GM18499 (cell line): Measurements from ENCODE around the gene RAE1.
"Not testable (repeated sequence)": the region's sequence is repeated elsewhere in the genome, so short reads cannot be mapped to it uniquely, and the experiment has no call there.

ENCODE experiments used
- ATAC-seq: cut with Tn5 transposase; IDR thresholded peaks from one replicate; pipeline ENCODE4 v1.9.1; 2021; ENCODE audit warnings: moderate number of reproducible peaks; ENCODE audit not compliant: insufficient read depth, unreplicated experiment

RAE1 gene

GRCh38 chr20:57325632-57326356, 25.3 kb upstream of the RAE1 start:
- no peak for ATAC-seq

GRCh38 chr20:57326667-57327455, 24.2 kb upstream of the RAE1 start:
- no peak for ATAC-seq

- no peak for ATAC-seq
Observed at GRCh38 chr20:57327820-57328219, 23.2 kb upstream of the RAE1 start.

- ATAC-seq: no peak
Observed at GRCh38 chr20:57329608-57330221, 21.3 kb upstream of the RAE1 start, which contains the start of gene SPO11. SPO11 (plus strand) TSS chr20:57329803; CDS start chr20:57329868, 65 bp downstream.

- ATAC-seq: no peak
Observed at GRCh38 chr20:57330998-57331397, 20.1 kb upstream of the RAE1 start.

- ATAC-seq: no peak
Observed at GRCh38 chr20:57332105-57333089, 18.7 kb upstream of the RAE1 start.

- no peak for ATAC-seq
Observed at GRCh38 chr20:57335392-57335791, 15.7 kb upstream of the RAE1 start.

- ATAC-seq: no peak
Observed at GRCh38 chr20:57341663-57342062, 9.4 kb upstream of the RAE1 start.

- ATAC-seq: no peak
Observed at GRCh38 chr20:57342829-57343228, 8.2 kb upstream of the RAE1 start.

GRCh38 chr20:57346477-57346876, 4.6 kb upstream of the RAE1 start:
- ATAC-seq: no peak

GRCh38 chr20:57347393-57347792, 3.7 kb upstream of the RAE1 start:
- no peak for ATAC-seq

- ATAC-seq: not testable (repeated sequence)
Observed at GRCh38 chr20:57348200-57348921, 2.7 kb upstream of the RAE1 start.

- not testable (repeated sequence) for ATAC-seq
Observed at GRCh38 chr20:57348922-57349574, 2.0 kb upstream of the RAE1 start.

- no peak for ATAC-seq
Observed at GRCh38 chr20:57350081-57350710, 859 bp upstream of the RAE1 start.

GRCh38 chr20:57350726-57351041, 371 bp upstream of the RAE1 start:
- ATAC-seq: not testable (repeated sequence)

- no peak for ATAC-seq
Observed at GRCh38 chr20:57352305-57352704, 1.2 kb downstream of the RAE1 start.

- no peak for ATAC-seq
Observed at GRCh38 chr20:57353351-57353750, 2.3 kb downstream of the RAE1 start.

GRCh38 chr20:57361517-57361916, 10.5 kb downstream of the RAE1 start:
- ATAC-seq: no peak

- ATAC-seq: no peak
Observed at GRCh38 chr20:57364451-57364850, 13.4 kb downstream of the RAE1 start.
